A673 (cell line): ENCODE data around the gene SLC6A12. TPM values are rescaled to one million over a fixed set of nuclear protein-coding genes. Genes with fewer than 3 reads are reported as not detected.

ENCODE experiments used
- BruUV-seq: library from RNA; stranded (reverse); fragments of 400-500 nt; replicated peaks from 2 replicates; lab custom pipeline; 2021; lab: Mats Ljungman, UMichigan
- CTCF ChIA-PET: fragments of 300-600 bp; sonication (Branson Sonifier 250); formaldehyde crosslinking; loops from one replicate; lab custom pipeline; 2022; ENCODE audit warnings: antibody characterized with exemption; lab: Charles Lee
- POLR2A ChIA-PET: fragments of 300-600 bp; sonication (Branson Sonifier 250); formaldehyde crosslinking; loops from one replicate; lab custom pipeline; 2022; ENCODE audit warnings: antibody characterized with exemption; ENCODE audit not compliant: low non-redundant PET; lab: Charles Lee
- DNase-seq: peaks from one replicate; pipeline ENCODE4 v3.0.0-alpha.2; 2015; ENCODE audit warnings: low spot score
- H3K27ac ChIP-seq: fragments of 200-600 bp; sonication (generic); 2 replicates; pipeline ENCODE4 v1.5.1; 2016; ENCODE audit warnings: mixed run types, low read depth, mild to moderate bottlenecking, mixed read lengths, antibody characterized with exemption, low read length; ENCODE audit not compliant: poor library complexity, severe bottlenecking
- H3K27me3 ChIP-seq: fragments of 200-600 bp; sonication (generic); replicated peaks from 2 replicates; pipeline ENCODE4 v1.6.1; 2017; ENCODE audit warnings: mixed run types, low read depth, mild to moderate bottlenecking, mixed read lengths, antibody characterized with exemption, low read length; ENCODE audit not compliant: insufficient read depth, poor library complexity
- H3K36me3 ChIP-seq: fragments of 200-600 bp; sonication (generic); 2 replicates; pipeline ENCODE4 v1.6.1; 2016; ENCODE audit warnings: mixed run types, mild to moderate bottlenecking, mixed read lengths, antibody characterized with exemption, low read length; ENCODE audit not compliant: insufficient read depth, poor library complexity, severe bottlenecking
- H3K4me1 ChIP-seq: fragments of 200-600 bp; sonication (generic); 2 replicates; pipeline ENCODE4 v1.6.1; 2017; ENCODE audit warnings: mixed run types, mild to moderate bottlenecking, mixed read lengths, antibody characterized with exemption, low read length; ENCODE audit not compliant: insufficient read depth, poor library complexity, severe bottlenecking
- H3K4me3 ChIP-seq: fragments of 200-600 bp; sonication (generic); 2 replicates; pipeline ENCODE4 v1.5.1; 2016; ENCODE audit warnings: low read depth, mixed run types, mild to moderate bottlenecking, mixed read lengths, low read length; ENCODE audit not compliant: poor library complexity, severe bottlenecking
- H3K9me3 ChIP-seq: fragments of 200-600 bp; sonication (generic); 2 replicates; pipeline ENCODE4 v1.6.1; 2016; ENCODE audit warnings: mixed run types, low read depth, mild to moderate bottlenecking, mixed read lengths, antibody characterized with exemption, low read length; ENCODE audit not compliant: poor library complexity, severe bottlenecking
- EZH2 ChIP-seq: fragments of 200-600 bp; sonication (generic); IDR thresholded peaks from 2 replicates; pipeline ENCODE4 v1.6.1; 2017; ENCODE audit warnings: borderline replicate concordance, low read depth, mild to moderate bottlenecking, mixed read lengths, antibody characterized with exemption, low read length; ENCODE audit not compliant: poor library complexity, severe bottlenecking
- intact Hi-C: fragments of 100-400 bp; cut with micrococcal nuclease; formaldehyde crosslinking; loops from one replicate; pipeline ENCODE4 v1.10.0; 2022; ENCODE audit not compliant: unreplicated experiment
- total RNA-seq: library from RNA; stranded (reverse); gene quantifications from 2 replicates; pipeline ENCODE4 v1.2.3, GENCODE V29; 2021
- TF ChIP-seq, protein P1 (sequence below): fragments of 300-800, 200-600 bp; sonication (generic); conservative IDR thresholded peaks from 2 replicates; pipeline ENCODE4 v1.5.1; 2017; ENCODE audit warnings: low read depth, mild to moderate bottlenecking, antibody characterized with exemption, low read length, moderate library complexity, mixed read lengths

Gene SLC6A12
- total RNA-seq, 1 experiment from 2014 or later = not detected

DNA sequence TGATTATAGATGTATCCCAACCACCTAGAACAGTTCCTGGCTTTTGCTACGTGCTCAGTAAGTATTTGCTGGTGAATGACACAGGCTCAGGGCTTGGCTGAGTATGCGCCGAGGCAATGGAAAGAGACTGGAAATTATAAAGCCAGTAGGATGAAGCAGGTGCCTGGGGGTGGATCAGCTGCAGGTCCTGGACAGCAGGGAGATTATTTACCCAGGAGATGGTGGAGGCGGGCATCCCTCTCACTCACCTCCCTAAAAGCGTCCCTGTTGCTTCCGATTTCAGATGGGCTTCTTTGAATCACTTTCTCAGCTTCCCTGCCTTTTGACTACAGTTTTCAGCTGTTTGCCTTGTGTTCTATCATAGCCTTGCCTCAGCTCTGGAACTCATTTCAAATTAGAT is 42.3 kb upstream of the SLC6A12 start:
- BruUV-seq = no TSS peak
- H3K27me3 ChIP-seq = peaks cover 7% of the 10 kb centered on the region

GRCh38 chr12:254912-255311 is 41.0 kb upstream of the SLC6A12 start:
- ChIA-PET CTCF (no interaction called here), POLR2A (no interaction called here)
- Histone ChIP-seq H3K4me1 (no peaks in the 10 kb centered on the region), H3K27me3 (peaks cover 7% of the 10 kb centered on the region), H3K4me3 (no peak overlapping the region), H3K27ac (no peak overlapping the region), H3K9me3 (no peaks in the 10 kb centered on the region), H3K36me3 (no peaks in the 10 kb centered on the region)
- no peak for DNase-seq
- intact Hi-C loops = no loop called here
- TF ChIP-seq EZH2 = no peak
- TF ChIP-seq, protein P1, sequence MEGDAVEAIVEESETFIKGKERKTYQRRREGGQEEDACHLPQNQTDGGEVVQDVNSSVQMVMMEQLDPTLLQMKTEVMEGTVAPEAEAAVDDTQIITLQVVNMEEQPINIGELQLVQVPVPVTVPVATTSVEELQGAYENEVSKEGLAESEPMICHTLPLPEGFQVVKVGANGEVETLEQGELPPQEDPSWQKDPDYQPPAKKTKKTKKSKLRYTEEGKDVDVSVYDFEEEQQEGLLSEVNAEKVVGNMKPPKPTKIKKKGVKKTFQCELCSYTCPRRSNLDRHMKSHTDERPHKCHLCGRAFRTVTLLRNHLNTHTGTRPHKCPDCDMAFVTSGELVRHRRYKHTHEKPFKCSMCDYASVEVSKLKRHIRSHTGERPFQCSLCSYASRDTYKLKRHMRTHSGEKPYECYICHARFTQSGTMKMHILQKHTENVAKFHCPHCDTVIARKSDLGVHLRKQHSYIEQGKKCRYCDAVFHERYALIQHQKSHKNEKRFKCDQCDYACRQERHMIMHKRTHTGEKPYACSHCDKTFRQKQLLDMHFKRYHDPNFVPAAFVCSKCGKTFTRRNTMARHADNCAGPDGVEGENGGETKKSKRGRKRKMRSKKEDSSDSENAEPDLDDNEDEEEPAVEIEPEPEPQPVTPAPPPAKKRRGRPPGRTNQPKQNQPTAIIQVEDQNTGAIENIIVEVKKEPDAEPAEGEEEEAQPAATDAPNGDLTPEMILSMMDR = no peak
- BruUV-seq = no TSS peak

More for the DNA sequence above, 42.3 kb upstream of the SLC6A12 start:
- Histone ChIP-seq H3K4me1 (no peaks in the 10 kb centered on the region), H3K4me3 (no peak overlapping the region), H3K27ac (no peak overlapping the region), H3K36me3 (no peaks in the 10 kb centered on the region), H3K9me3 (no peaks in the 10 kb centered on the region)
- ChIA-PET CTCF (no interaction called here), POLR2A (no interaction called here)
- TF ChIP-seq, protein P1 = no peak
- no peak for TF ChIP-seq EZH2
- intact Hi-C loops = no loop called here
- no peak for DNase-seq

- H3K27ac ChIP-seq = no peak overlapping the region
- no peaks in the 10 kb centered on the region for H3K4me1 ChIP-seq
- peaks cover 5% of the 10 kb centered on the region for H3K27me3 ChIP-seq
- no TSS peak for BruUV-seq
- TF ChIP-seq, protein P1 = no peak
- TF ChIP-seq EZH2 = no peak
- intact Hi-C loops = no loop called here
- no peaks in the 10 kb centered on the region for H3K9me3 ChIP-seq
- ChIA-PET CTCF (no interaction called here), POLR2A (no interaction called here)
- no peaks in the 10 kb centered on the region for H3K36me3 ChIP-seq
- no peak overlapping the region for H3K4me3 ChIP-seq
- no peak for DNase-seq
Observed at GRCh38 chr12:254039-254438, 40.1 kb upstream of the SLC6A12 start.
